ENCODE data around the gene IZUMO1.
"Not testable (repeated sequence)": the region's sequence is repeated elsewhere in the genome, so short reads cannot be mapped to it uniquely, and the experiment has no call there.

Gene IZUMO1

GRCh38 chr19:48713864-48714755 is 32.6 kb downstream of the IZUMO1 start:
- FAIRE-seq (peak; percentile 88), DNase-seq (ENCODE audit: low spot score) (peak; percentile 93)

GRCh38 chr19:48713041-48713863 is 33.5 kb downstream of the IZUMO1 start:
- DNase-seq (ENCODE audit: low spot score) (no peak), FAIRE-seq (no peak)

- DNase-seq (ENCODE audit: low spot score) = no peak
- no peak for FAIRE-seq
Measured at GRCh38 chr19:48711106-48711662, 35.5 kb downstream of the IZUMO1 start.

- FAIRE-seq (no peak), DNase-seq (ENCODE audit: low spot score) (no peak)
Measured at GRCh38 chr19:48708471-48708870, 38.2 kb downstream of the IZUMO1 start.

- DNase-seq (ENCODE audit: low spot score) (no peak), FAIRE-seq (no peak)
Measured at GRCh38 chr19:48705431-48705830, 41.3 kb downstream of the IZUMO1 start.

GRCh38 chr19:48703316-48703715 is 43.4 kb downstream of the IZUMO1 start:
- DNase-seq (ENCODE audit: low spot score) (no peak), FAIRE-seq (no peak)

- FAIRE-seq (no peak), DNase-seq (ENCODE audit: low spot score) (no peak)
Measured at GRCh38 chr19:48702701-48703100, 44.0 kb downstream of the IZUMO1 start.

GRCh38 chr19:48698046-48698445 is 48.7 kb downstream of the IZUMO1 start:
- DNase-seq (ENCODE audit: low spot score) (peak; percentile 74), FAIRE-seq (peak; percentile 85)

- no peak for FAIRE-seq
- DNase-seq (ENCODE audit: low spot score) = no peak
Measured at GRCh38 chr19:48696353-48697010, 50.2 kb downstream of the IZUMO1 start.

GRCh38 chr19:48695743-48696352 is 50.9 kb downstream of the IZUMO1 start, which contains the start of gene FUT2:
Gene FUT2, plus strand, starts transcription at chr19:48695971. Its CDS starts 6,986 bp downstream, at chr19:48702957.
- FAIRE-seq (no peak), DNase-seq (ENCODE audit: low spot score) (no peak)

- not testable (repeated sequence) for FAIRE-seq; DNase-seq (ENCODE audit: low spot score)
Measured at GRCh38 chr19:48693629-48694028, 53.1 kb downstream of the IZUMO1 start.

Measured in RCC 7860 (cell line).